SU-DHL-6 (cell line): ENCODE measurements around the gene P2RY6.
A peak's percentile ranks its signal among the peaks of the same experiment; 100 is the strongest.

Experiments
- H2AFZ ChIP-seq: fragments of 200-600 bp; sonication (generic); 2 replicates; pipeline ENCODE4 v1.6.1; 2014; ENCODE audit warnings: low read depth, mild to moderate bottlenecking, moderate library complexity, mixed read lengths, antibody characterized with exemption, low read length; ENCODE audit not compliant: severe bottlenecking
- H3F3A ChIP-seq: fragments of 200-600 bp; shearing (Covaris generic); 2 replicates; pipeline ENCODE4 v1.6.0; 2016; ENCODE audit warnings: antibody characterized with exemption, mild to moderate bottlenecking; ENCODE audit not compliant: insufficient read depth
- H3K27ac ChIP-seq: fragments of 200-600 bp; sonication (generic); 2 replicates; pipeline ENCODE4 v1.5.1; 2016; ENCODE audit warnings: low read depth, mild to moderate bottlenecking, low read length, moderate library complexity, mixed read lengths
- H3K27me3 ChIP-seq: fragments of 200-600 bp; sonication (generic), shearing (Covaris generic); 2 replicates; pipeline ENCODE4 v1.6.0; 2014; ENCODE audit warnings: mild to moderate bottlenecking, low read length
- H3K36me3 ChIP-seq: fragments of 200-600 bp; sonication (generic); 2 replicates; pipeline ENCODE4 v1.6.1; 2014; ENCODE audit warnings: mild to moderate bottlenecking, low read length, mixed read lengths
- H3K4me2 ChIP-seq: fragments of 300-600, 200-600 bp; shearing (Covaris generic), sonication (generic); 2 replicates; pipeline ENCODE4 v1.6.0; 2014; ENCODE audit warnings: low read length, low read depth, mild to moderate bottlenecking; ENCODE audit not compliant: poor library complexity, severe bottlenecking
- H3K4me3 ChIP-seq: fragments of 200-600 bp; sonication (generic); 2 replicates; pipeline ENCODE4 v1.5.1; 2014; ENCODE audit warnings: antibody characterized with exemption, low read length, mild to moderate bottlenecking, mixed read lengths; ENCODE audit not compliant: insufficient read depth, poor library complexity, severe bottlenecking
- H3K79me2 ChIP-seq: fragments of 200-600 bp; sonication (generic); 2 replicates; pipeline ENCODE4 v1.6.1; 2014; ENCODE audit warnings: mild to moderate bottlenecking, low read length, moderate library complexity; ENCODE audit not compliant: insufficient read depth
- H3K9ac ChIP-seq: fragments of 200-600 bp; sonication (generic); 2 replicates; pipeline ENCODE4 v1.7.0; 2014; ENCODE audit warnings: mild to moderate bottlenecking, low read length
- H3K9me2 ChIP-seq: fragments of 200-600 bp; sonication (generic); replicated peaks from 2 replicates; pipeline ENCODE4 v1.6.1; 2014; ENCODE audit warnings: low read length; ENCODE audit not compliant: insufficient read depth
- H3K9me3 ChIP-seq: fragments of 200-600 bp; sonication (generic); 2 replicates; pipeline ENCODE4 v1.6.1; 2014; ENCODE audit warnings: low read length, mixed read lengths; ENCODE audit not compliant: insufficient read depth
- H4K20me1 ChIP-seq: fragments of 200-600 bp; sonication (generic); 2 replicates; pipeline ENCODE4 v1.6.1; 2014; ENCODE audit warnings: low read depth, mild to moderate bottlenecking, antibody characterized with exemption, low read length, moderate library complexity, mixed read lengths
- CTCF ChIP-seq: fragments of 200-600 bp; sonication (generic); IDR thresholded peaks from one replicate; pipeline ENCODE4 v1.5.1; 2017; ENCODE audit warnings: antibody characterized with exemption, mild to moderate bottlenecking, low read length, moderate library complexity; ENCODE audit not compliant: insufficient read depth, poor library complexity, severe bottlenecking
- EZH2phosphoT487 ChIP-seq: fragments of 200-600 bp; sonication (generic), shearing (Covaris generic); conservative IDR thresholded peaks from 2 replicates; pipeline ENCODE4 v1.6.1; 2018; ENCODE audit warnings: mild to moderate bottlenecking, antibody characterized with exemption, low read length, moderate library complexity, mixed read lengths

The P2RY6 gene

GRCh38 chr11:73236854-73237253 is 35.3 kb upstream of the P2RY6 start:
- H3K27me3 ChIP-seq = no peaks in the 10 kb centered on the region
- no peaks in the 10 kb centered on the region for H4K20me1 ChIP-seq
- H3K9ac ChIP-seq = no peak overlapping the region
- no peaks in the 10 kb centered on the region for H3K36me3 ChIP-seq
- H3K9me3 ChIP-seq = no peaks in the 10 kb centered on the region
- no peaks in the 10 kb centered on the region for H3K79me2 ChIP-seq
- no peak overlapping the region for H3K4me2 ChIP-seq
- no peak overlapping the region for H3K4me3 ChIP-seq
- H3K9me2 ChIP-seq = no peaks in the 10 kb centered on the region
- TF ChIP-seq CTCF (peak; percentile 24), EZH2phosphoT487 (no peak)
- no peak overlapping the region for H2AFZ ChIP-seq
- no peak overlapping the region for H3K27ac ChIP-seq
- H3F3A ChIP-seq = no peaks in the 10 kb centered on the region

- H3F3A ChIP-seq = no peaks in the 10 kb centered on the region
- H3K9me3 ChIP-seq = no peaks in the 10 kb centered on the region
- H3K4me3 ChIP-seq = no peak overlapping the region
- H3K36me3 ChIP-seq = no peaks in the 10 kb centered on the region
- no peak overlapping the region for H3K9ac ChIP-seq
- no peaks in the 10 kb centered on the region for H3K9me2 ChIP-seq
- TF ChIP-seq EZH2phosphoT487 = no peak
- TF ChIP-seq CTCF = no peak
- no peaks in the 10 kb centered on the region for H3K27me3 ChIP-seq
- H3K79me2 ChIP-seq = no peaks in the 10 kb centered on the region
- H4K20me1 ChIP-seq = no peaks in the 10 kb centered on the region
- no peak overlapping the region for H3K4me2 ChIP-seq
- H2AFZ ChIP-seq = no peak overlapping the region
- H3K27ac ChIP-seq = no peak overlapping the region
Measured at GRCh38 chr11:73237471-73238290, 34.5 kb upstream of the P2RY6 start.

- Histone ChIP-seq H3F3A (no peaks in the 10 kb centered on the region), H3K27ac (no peak overlapping the region), H3K36me3 (no peaks in the 10 kb centered on the region), H3K4me2 (no peak overlapping the region), H2AFZ (no peak overlapping the region), H4K20me1 (no peaks in the 10 kb centered on the region), H3K9ac (no peak overlapping the region), H3K4me3 (no peak overlapping the region), H3K9me2 (no peaks in the 10 kb centered on the region), H3K9me3 (no peaks in the 10 kb centered on the region), H3K27me3 (no peaks in the 10 kb centered on the region), H3K79me2 (no peaks in the 10 kb centered on the region)
- TF ChIP-seq CTCF (no peak), EZH2phosphoT487 (no peak)
Measured at GRCh38 chr11:73239111-73239521, 33.0 kb upstream of the P2RY6 start.
